GM18498 (cell line): Measurements from ENCODE around the gene APOC3.
"Not testable (repeated sequence)": the region's sequence is repeated elsewhere in the genome, so short reads cannot be mapped to it uniquely, and the experiment has no call there.

Experiments
- ATAC-seq: cut with Tn5 transposase; IDR thresholded peaks from one replicate; pipeline ENCODE4 v1.9.1; 2021; ENCODE audit warnings: mild to moderate bottlenecking, moderate library complexity; ENCODE audit not compliant: unreplicated experiment

Gene APOC3

GRCh38 chr11:116801662-116802061, 28.0 kb upstream of the APOC3 start:
- not testable (repeated sequence) for ATAC-seq

GRCh38 chr11:116804001-116804400, 25.7 kb upstream of the APOC3 start:
- ATAC-seq, result no peak

GRCh38 chr11:116807601-116808261, 22.0 kb upstream of the APOC3 start:
- no peak for ATAC-seq

GRCh38 chr11:116808262-116809175, 21.2 kb upstream of the APOC3 start:
- ATAC-seq, result no peak

- no peak for ATAC-seq
These were observed 18.5 kb upstream of the APOC3 start for GRCh38 chr11:116811194-116811593.

GRCh38 chr11:116812109-116812508, 17.6 kb upstream of the APOC3 start:
- ATAC-seq, result no peak

GRCh38 chr11:116813170-116813569, 16.5 kb upstream of the APOC3 start:
- ATAC-seq, result no peak

GRCh38 chr11:116813781-116814471, 15.8 kb upstream of the APOC3 start:
- ATAC-seq, result no peak

GRCh38 chr11:116814502-116814901, 15.2 kb upstream of the APOC3 start:
- no peak for ATAC-seq

- no peak for ATAC-seq
These were observed 10.7 kb upstream of the APOC3 start for GRCh38 chr11:116819049-116819448.

GRCh38 chr11:116821050-116821918, 8.4 kb upstream of the APOC3 start:
- ATAC-seq, result no peak

- no peak for ATAC-seq
These were observed 7.1 kb upstream of the APOC3 start for GRCh38 chr11:116822575-116822974.

- no peak for ATAC-seq
These were observed 6.5 kb upstream of the APOC3 start, which contains the start of gene APOA4 for GRCh38 chr11:116823031-116823843. Gene APOA4 (minus strand): TSS chr11:116823304. CDS start chr11:116823191, 113 bp downstream.

- ATAC-seq, result no peak
These were observed 4.3 kb upstream of the APOC3 start for GRCh38 chr11:116825434-116825833.

GRCh38 chr11:116825854-116826750, 3.6 kb upstream of the APOC3 start:
- no peak for ATAC-seq

GRCh38 chr11:116826751-116827431, 2.8 kb upstream of the APOC3 start:
- ATAC-seq, result no peak

GRCh38 chr11:116827461-116827860, 2.2 kb upstream of the APOC3 start:
- no peak for ATAC-seq
